ENCODE measurements around the gene NKD1. TPM values are rescaled to one million over a fixed set of nuclear protein-coding genes. Genes with fewer than 3 reads are reported as not detected.

NKD1 gene
- total and polyA plus RNA-seq, 4 donors = 2.3 to 14.1 (median 8.0) TPM

DNA sequence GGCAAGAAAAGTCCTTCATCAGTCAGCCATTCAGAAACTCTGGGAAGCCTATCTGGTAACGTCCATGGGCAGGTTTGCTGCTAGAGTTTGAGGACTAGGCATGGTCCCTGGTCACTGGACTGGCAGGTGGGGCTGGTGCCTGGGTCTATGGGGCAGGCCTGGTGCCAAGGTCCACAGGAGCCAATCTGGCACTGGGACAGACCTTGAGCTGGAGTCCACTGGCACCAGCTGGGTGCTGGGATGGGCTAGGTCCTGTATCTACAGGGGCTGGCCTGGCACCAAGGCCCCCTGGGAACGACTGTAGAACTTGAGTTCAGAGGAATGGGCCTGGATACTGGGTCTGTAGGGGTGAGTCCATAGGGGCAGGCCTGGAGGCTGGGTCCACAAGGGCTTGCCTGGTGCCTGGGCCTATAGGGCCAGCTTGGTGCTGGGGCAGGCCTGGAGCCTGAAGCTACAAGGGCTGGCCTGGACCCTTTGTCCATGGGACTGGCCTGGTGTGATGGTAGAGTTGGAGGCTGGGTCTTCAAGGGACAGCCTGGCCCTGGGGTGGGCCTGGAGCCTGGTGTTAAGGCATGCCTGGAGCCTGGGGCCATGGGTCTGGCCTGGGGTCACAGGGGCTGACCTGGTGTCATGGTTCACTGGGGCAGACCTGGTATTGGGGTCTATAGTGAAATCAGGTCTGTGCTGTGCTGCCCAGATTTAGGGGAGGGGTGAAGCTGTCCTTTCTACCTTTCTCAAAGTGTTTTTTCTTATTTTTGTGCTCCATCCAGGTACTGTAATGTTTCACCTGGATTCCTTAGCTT, 30.5 kb upstream of the NKD1 start:
- no peak for ATAC-seq (ENCODE audit: insufficient read depth, low FRiP score)
- TF ChIP-seq, protein P1, sequence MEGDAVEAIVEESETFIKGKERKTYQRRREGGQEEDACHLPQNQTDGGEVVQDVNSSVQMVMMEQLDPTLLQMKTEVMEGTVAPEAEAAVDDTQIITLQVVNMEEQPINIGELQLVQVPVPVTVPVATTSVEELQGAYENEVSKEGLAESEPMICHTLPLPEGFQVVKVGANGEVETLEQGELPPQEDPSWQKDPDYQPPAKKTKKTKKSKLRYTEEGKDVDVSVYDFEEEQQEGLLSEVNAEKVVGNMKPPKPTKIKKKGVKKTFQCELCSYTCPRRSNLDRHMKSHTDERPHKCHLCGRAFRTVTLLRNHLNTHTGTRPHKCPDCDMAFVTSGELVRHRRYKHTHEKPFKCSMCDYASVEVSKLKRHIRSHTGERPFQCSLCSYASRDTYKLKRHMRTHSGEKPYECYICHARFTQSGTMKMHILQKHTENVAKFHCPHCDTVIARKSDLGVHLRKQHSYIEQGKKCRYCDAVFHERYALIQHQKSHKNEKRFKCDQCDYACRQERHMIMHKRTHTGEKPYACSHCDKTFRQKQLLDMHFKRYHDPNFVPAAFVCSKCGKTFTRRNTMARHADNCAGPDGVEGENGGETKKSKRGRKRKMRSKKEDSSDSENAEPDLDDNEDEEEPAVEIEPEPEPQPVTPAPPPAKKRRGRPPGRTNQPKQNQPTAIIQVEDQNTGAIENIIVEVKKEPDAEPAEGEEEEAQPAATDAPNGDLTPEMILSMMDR (IDR thresholded peaks at IDR 0.05; ENCODE audit: control extremely low read depth, extremely low read depth) = no peak

DNA sequence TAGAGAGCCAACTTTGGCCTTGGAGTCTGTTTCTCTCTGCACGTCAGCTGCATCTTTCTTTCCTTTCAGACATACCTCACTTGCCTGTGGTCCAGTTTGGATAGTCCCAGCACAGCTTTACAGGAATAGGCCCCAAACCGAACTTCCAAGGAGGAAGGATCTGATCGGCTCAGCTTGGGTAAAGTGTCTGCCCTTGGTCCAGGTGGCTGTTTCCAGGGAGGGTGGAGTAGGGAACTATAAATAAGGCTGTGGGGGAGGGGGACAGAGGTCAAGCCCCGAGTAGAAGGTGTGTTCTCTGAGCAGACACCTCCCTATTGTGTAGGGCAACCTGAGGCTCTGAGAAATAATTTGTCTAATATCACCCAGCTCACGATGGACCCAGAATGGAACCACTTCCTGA, 29.2 kb upstream of the NKD1 start:
- Histone ChIP-seq H3K4me3 (no peak overlapping the region), H3K4me1 (ENCODE audit: control insufficient read depth in 5 of 5, insufficient read depth in 5 of 5, low read length in 5 of 5) (no peaks in the 10 kb centered on the region), H3K27me3 (ENCODE audit: control insufficient read depth in 3 of 3, insufficient read depth in 3 of 3, low read length in 2 of 3) (no peaks in the 10 kb centered on the region), H3K9me3 (ENCODE audit: control insufficient read depth in 4 of 4, insufficient read depth in 3 of 4, low read length in 3 of 4) (peaks cover 0 to 8% (median 5%) of the 10 kb centered on the region in 4 donors), H3K9ac (ENCODE audit: insufficient read depth in 1 of 2, low read length in 2 of 2) (no peak overlapping the region), H3K36me3 (ENCODE audit: control insufficient read depth in 4 of 4, insufficient read depth in 4 of 4, low read length in 4 of 4) (no peaks in the 10 kb centered on the region), H3K27ac (ENCODE audit: low read depth in 1 of 2, low read length in 1 of 2) (no peak overlapping the region)
- whole genome bisulfite sequencing, 2 donors = 75 to 84% methylated on average over 5 of the region's 5 CpGs
- TF ChIP-seq, protein P1 (IDR thresholded peaks at IDR 0.05; ENCODE audit: control extremely low read depth, extremely low read depth) = no peak
- DNase-seq (no peak), ATAC-seq (ENCODE audit: insufficient read depth, low FRiP score) (no peak)

More for the DNA sequence above, 30.5 kb upstream of the NKD1 start:
- H3K4me1 ChIP-seq (ENCODE audit: control insufficient read depth in 5 of 5, insufficient read depth in 5 of 5, low read length in 5 of 5) = no peaks in the 10 kb centered on the region
- H3K27ac ChIP-seq (ENCODE audit: low read depth in 1 of 2, low read length in 1 of 2) = no peak overlapping the region
- no peaks in the 10 kb centered on the region for H3K36me3 ChIP-seq (ENCODE audit: control insufficient read depth in 4 of 4, insufficient read depth in 4 of 4, low read length in 4 of 4)
- no peaks in the 10 kb centered on the region for H3K27me3 ChIP-seq (ENCODE audit: control insufficient read depth in 3 of 3, insufficient read depth in 3 of 3, low read length in 2 of 3)
- no peak overlapping the region for H3K9ac ChIP-seq (ENCODE audit: insufficient read depth in 1 of 2, low read length in 2 of 2)
- 77 to 85% methylated on average over 2 of the region's 2 CpGs for WGBS, 2 donors
- H3K9me3 ChIP-seq (ENCODE audit: control insufficient read depth in 4 of 4, insufficient read depth in 3 of 4, low read length in 3 of 4) = peaks cover 0 to 7% (median 5%) of the 10 kb centered on the region in 4 donors
- no peak for DNase-seq
- H3K4me3 ChIP-seq = no peak overlapping the region

DNA sequence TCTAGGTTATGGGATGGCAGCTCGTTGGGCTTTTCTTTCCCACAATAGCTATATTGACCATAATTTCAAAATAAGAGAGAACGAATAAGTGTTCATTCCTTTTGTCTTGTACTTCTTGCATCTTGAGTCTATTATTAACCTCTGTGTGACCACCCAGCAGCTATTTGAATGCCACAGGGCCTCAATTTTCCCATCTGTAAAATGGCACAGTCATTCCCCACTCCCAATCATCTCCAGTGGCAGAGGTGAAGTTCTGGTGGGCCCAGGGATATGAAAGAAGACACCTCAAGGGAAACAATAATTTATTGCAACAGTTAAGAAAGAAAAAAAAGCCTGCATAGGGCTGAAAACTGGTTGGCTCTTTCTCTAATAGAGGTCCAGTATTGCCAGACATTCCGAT, 28.6 kb upstream of the NKD1 start:
- 81 to 85% methylated on average over 3 of the region's 3 CpGs for WGBS, 2 donors
- no peak for DNase-seq
- peaks cover 0 to 8% (median 5%) of the 10 kb centered on the region in 4 donors for H3K9me3 ChIP-seq (ENCODE audit: control insufficient read depth in 4 of 4, insufficient read depth in 3 of 4, low read length in 3 of 4)

More for the DNA sequence above, 28.6 kb upstream of the NKD1 start:
- H3K9ac ChIP-seq (ENCODE audit: insufficient read depth in 1 of 2, low read length in 2 of 2) = no peak overlapping the region
- no peaks in the 10 kb centered on the region for H3K36me3 ChIP-seq (ENCODE audit: control insufficient read depth in 4 of 4, insufficient read depth in 4 of 4, low read length in 4 of 4)
- no peaks in the 10 kb centered on the region for H3K4me1 ChIP-seq (ENCODE audit: control insufficient read depth in 5 of 5, insufficient read depth in 5 of 5, low read length in 5 of 5)
- no peak for ATAC-seq (ENCODE audit: insufficient read depth, low FRiP score)
- no peaks in the 10 kb centered on the region for H3K27me3 ChIP-seq (ENCODE audit: control insufficient read depth in 3 of 3, insufficient read depth in 3 of 3, low read length in 2 of 3)
- TF ChIP-seq, protein P1 (IDR thresholded peaks at IDR 0.05; ENCODE audit: control extremely low read depth, extremely low read depth) = no peak
- H3K27ac ChIP-seq (ENCODE audit: low read depth in 1 of 2, low read length in 1 of 2) = no peak overlapping the region
- H3K4me3 ChIP-seq = no peak overlapping the region

Data from lung (tissue), 12 donors.